Measurements from ENCODE around the gene FGG.

GRCh38 chr4:154593868-154594267 lies 18.6 kb downstream of the FGG start:
- TF ChIP-seq POLR2AphosphoS5 (IDR thresholded peaks at IDR 0.05) (no peak), CTCF (IDR thresholded peaks at IDR 0.05) (no peak)

Measured in suprapubic skin (tissue), 3 donors.